ENCODE results near the gene ZBTB49. TPM values are rescaled to one million over a fixed set of nuclear protein-coding genes. Genes with fewer than 3 reads are reported as not detected.

The ZBTB49 gene
- total and polyA plus RNA-seq, 11 donors = 1.1 to 6.7 (median 3.3) TPM

DNA sequence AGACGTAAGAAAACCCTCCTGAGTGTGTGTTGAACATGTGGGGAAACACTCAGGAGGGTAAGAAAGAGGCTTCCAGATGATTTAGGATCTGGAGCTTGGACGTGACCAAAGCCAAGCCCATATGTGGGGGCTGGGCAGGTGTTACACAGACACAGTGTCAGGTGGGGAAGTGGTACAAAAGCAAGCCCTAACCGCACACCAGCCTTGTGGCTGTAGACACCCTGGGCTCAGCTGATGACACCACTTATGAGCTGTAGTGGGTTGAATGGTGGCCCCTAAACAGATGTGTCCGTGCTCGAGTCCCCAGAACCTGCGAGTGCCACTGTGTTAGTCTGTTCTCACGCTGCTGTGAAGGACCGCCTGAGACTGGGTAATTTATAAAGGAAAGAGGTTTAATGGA, 71.8 kb downstream of the ZBTB49 start:
- ATAC-seq = no peak
- no peak overlapping the region for H3K27ac ChIP-seq
- no peak for DNase-seq
- TF ChIP-seq POLR2A (IDR thresholded peaks at IDR 0.05) = no peak
- TF ChIP-seq, protein P1, sequence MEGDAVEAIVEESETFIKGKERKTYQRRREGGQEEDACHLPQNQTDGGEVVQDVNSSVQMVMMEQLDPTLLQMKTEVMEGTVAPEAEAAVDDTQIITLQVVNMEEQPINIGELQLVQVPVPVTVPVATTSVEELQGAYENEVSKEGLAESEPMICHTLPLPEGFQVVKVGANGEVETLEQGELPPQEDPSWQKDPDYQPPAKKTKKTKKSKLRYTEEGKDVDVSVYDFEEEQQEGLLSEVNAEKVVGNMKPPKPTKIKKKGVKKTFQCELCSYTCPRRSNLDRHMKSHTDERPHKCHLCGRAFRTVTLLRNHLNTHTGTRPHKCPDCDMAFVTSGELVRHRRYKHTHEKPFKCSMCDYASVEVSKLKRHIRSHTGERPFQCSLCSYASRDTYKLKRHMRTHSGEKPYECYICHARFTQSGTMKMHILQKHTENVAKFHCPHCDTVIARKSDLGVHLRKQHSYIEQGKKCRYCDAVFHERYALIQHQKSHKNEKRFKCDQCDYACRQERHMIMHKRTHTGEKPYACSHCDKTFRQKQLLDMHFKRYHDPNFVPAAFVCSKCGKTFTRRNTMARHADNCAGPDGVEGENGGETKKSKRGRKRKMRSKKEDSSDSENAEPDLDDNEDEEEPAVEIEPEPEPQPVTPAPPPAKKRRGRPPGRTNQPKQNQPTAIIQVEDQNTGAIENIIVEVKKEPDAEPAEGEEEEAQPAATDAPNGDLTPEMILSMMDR (IDR thresholded peaks at IDR 0.05) = no peak
- H3K27me3 ChIP-seq = peaks cover 0 to 33% (median 3%) of the 10 kb centered on the region in 9 donors
- no peaks in the 10 kb centered on the region for H3K36me3 ChIP-seq
- intact Hi-C loops (cut with DNase I) = no loop called here
- peaks cover 0 to 13% (median 4%) of the 10 kb centered on the region in 12 donors for H3K9me3 ChIP-seq
- no peak overlapping the region for H3K4me3 ChIP-seq
- H3K4me1 ChIP-seq = no peaks in the 10 kb centered on the region
- 78 to 83% (median 82%) methylated on average over 8 of the region's 8 CpGs for WGBS, 4 donors

DNA sequence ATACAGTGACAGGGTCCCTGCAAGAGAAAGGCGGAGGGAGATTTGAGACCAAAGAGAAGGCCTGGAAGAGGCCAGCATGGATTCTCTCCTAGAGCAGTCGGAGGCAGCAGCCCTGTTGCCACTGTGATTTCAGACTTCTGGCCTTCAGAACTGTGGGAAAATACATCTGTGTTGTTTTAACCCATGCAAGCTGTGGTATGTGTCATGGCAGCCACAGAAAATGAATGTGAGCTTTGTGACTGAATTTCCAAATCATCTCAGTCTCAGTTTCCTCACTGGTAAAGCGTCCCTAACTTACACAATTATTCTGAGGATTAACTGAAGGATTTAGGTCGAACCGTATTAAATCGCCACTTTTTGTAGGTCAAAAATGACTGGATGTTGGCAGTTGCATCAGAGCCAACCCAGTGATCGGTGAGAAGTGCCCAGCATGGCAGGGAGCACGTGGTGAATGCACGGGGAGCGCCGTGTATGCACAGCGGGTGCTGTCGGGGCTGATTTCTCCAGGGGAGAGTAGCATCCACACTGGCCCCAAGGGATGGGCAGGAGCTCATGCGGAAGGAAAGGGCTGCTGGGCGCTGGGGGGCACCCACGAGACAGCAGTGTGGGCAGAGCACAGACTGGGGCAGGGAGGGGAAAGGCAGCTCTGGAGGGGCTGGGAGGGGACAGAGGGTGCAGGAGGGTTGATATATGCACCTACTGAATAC, 73.1 kb downstream of the ZBTB49 start:
- Histone ChIP-seq H3K36me3 (no peaks in the 10 kb centered on the region), H3K27me3 (peaks cover 0 to 33% (median 3%) of the 10 kb centered on the region in 9 donors), H3K27ac (no peak overlapping the region), H3K4me1 (no peaks in the 10 kb centered on the region), H3K9me3 (peaks cover 0 to 13% (median 4%) of the 10 kb centered on the region in 12 donors), H3K4me3 (no peak overlapping the region)
- 71 to 76% (median 75%) methylated on average over 16 of the region's 16 CpGs for WGBS, 4 donors
- DNase-seq = no peak
- TF ChIP-seq, protein P1 (IDR thresholded peaks at IDR 0.05) = no peak
- TF ChIP-seq POLR2A (IDR thresholded peaks at IDR 0.05) = no peak
- intact Hi-C loops (cut with DNase I) = no loop called here
- ATAC-seq = peak in 2 of 4 donors; percentile 18 to 23

DNA sequence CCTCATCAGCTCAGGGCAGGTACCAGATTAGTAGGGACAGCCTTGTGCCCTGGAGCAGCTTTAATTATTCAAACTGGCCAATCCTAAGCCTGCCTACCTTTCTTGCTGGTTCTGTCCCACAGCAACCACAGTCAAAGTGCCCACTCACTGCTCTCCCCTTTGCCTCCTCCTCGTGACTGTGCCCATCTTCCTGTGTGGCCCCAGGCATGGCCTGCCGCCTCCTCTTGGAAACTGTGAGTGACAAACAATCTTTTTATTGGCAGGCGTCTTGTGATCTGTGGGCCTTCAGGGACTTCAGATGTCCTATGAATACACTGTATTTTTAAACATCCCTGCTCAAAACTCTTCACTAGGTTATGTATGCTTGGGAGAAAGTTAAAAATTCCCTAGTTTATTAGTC, 74.0 kb downstream of the ZBTB49 start:
- DNase-seq = no peak
- no peak for ATAC-seq
- no peaks in the 10 kb centered on the region for H3K4me1 ChIP-seq
- no peaks in the 10 kb centered on the region for H3K36me3 ChIP-seq
- no peak overlapping the region for H3K27ac ChIP-seq
- no peak overlapping the region for H3K4me3 ChIP-seq
- peaks cover 0 to 13% (median 4%) of the 10 kb centered on the region in 12 donors for H3K9me3 ChIP-seq
- intact Hi-C loops (cut with DNase I) = no loop called here
- no peak for TF ChIP-seq POLR2A (IDR thresholded peaks at IDR 0.05)
- TF ChIP-seq, protein P1 (IDR thresholded peaks at IDR 0.05) = no peak
- H3K27me3 ChIP-seq = peaks cover 0 to 28% (median 3%) of the 10 kb centered on the region in 9 donors
- WGBS, 4 donors = 63 to 84% (median 75%) methylated on average over 3 of the region's 3 CpGs

DNA sequence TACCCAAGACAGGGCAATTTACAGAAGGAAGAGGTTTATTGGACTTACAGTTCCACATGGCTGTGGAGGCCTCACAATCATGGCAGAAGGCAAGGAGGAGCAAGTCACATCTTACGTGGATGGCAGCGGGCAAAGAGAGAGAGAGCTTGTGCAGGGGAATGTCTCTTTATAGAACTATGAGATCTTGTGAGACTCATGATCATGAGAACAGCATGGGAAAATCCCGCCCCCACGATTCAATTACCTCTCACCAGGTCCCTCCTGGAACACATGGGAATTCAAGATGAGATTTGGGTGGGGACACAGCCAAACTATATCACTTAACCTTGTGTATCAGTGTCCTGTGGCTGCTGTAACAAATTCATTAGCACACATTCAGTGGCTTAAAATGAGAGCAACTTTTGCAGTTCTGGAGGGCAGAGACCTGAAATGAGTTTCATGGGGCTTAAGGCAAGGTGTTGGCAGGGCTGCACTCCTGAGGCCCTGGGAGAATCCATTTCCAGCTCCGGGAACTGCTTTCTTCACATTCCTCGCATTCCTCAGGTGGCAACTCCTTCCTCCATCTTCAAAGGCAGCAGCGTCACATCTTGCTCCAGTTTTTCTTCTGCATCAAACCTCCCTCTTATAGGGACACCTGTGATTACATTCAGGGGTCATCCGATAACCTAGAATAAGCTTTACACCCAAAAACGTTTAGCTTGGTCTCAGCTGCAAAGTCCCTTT, 74.6 kb downstream of the ZBTB49 start:
- H3K27ac ChIP-seq = no peak overlapping the region
- 68 to 74% (median 72%) methylated on average over 9 of the region's 9 CpGs for WGBS, 4 donors
- DNase-seq (no peak), ATAC-seq (no peak)
- H3K4me1 ChIP-seq = no peaks in the 10 kb centered on the region
- H3K36me3 ChIP-seq = no peaks in the 10 kb centered on the region
- H3K27me3 ChIP-seq = peaks cover 0 to 26% (median 0%) of the 10 kb centered on the region in 9 donors
- H3K4me3 ChIP-seq = no peak overlapping the region
- no peak for TF ChIP-seq POLR2A (IDR thresholded peaks at IDR 0.05)
- TF ChIP-seq, protein P1 (IDR thresholded peaks at IDR 0.05) = no peak
- intact Hi-C loops (cut with DNase I) = no loop called here
- H3K9me3 ChIP-seq = peaks cover 0 to 13% (median 4%) of the 10 kb centered on the region in 12 donors
